OCI-LY1 (cell line): ENCODE data around the gene KCTD1.

Experiments used
- H2AFZ ChIP-seq: fragments of 200-600 bp; sonication (generic), shearing (Covaris generic); 2 replicates; pipeline ENCODE4 v1.6.0; 2014; ENCODE audit warnings: antibody characterized with exemption, mild to moderate bottlenecking, low read length
- H3F3A ChIP-seq: fragments of 200-600 bp; sonication (generic), shearing (Covaris generic); 2 replicates; pipeline ENCODE4 v1.6.0; 2014; ENCODE audit warnings: mild to moderate bottlenecking, antibody characterized with exemption, low read length, moderate library complexity; ENCODE audit not compliant: insufficient read depth
- H3K27ac ChIP-seq: fragments of 200-600 bp; sonication (generic); 2 replicates; pipeline ENCODE4 v1.5.1; 2014; ENCODE audit warnings: low read length, mixed run types, mild to moderate bottlenecking, low read depth; ENCODE audit not compliant: poor library complexity, severe bottlenecking
- H3K27me3 ChIP-seq: fragments of 200-600 bp; sonication (generic); 2 replicates; pipeline ENCODE4 v1.6.0; 2014; ENCODE audit warnings: antibody characterized with exemption, mild to moderate bottlenecking, low read length, moderate library complexity; ENCODE audit not compliant: insufficient read depth
- H3K36me3 ChIP-seq: fragments of 200-600 bp; sonication (generic); 2 replicates; pipeline ENCODE4 v1.6.1; 2014; ENCODE audit warnings: mild to moderate bottlenecking, antibody characterized with exemption, low read length, moderate library complexity, mixed read lengths; ENCODE audit not compliant: insufficient read depth
- H3K4me1 ChIP-seq: fragments of 200-600 bp; sonication (generic); 2 replicates; pipeline ENCODE4 v1.5.1; 2014; ENCODE audit warnings: mild to moderate bottlenecking, low read length, moderate library complexity; ENCODE audit not compliant: insufficient read depth, severe bottlenecking
- H3K4me2 ChIP-seq: fragments of 200-600 bp; sonication (generic), shearing (Covaris generic); 2 replicates; pipeline ENCODE4 v1.6.1; 2014; ENCODE audit warnings: low read length
- H3K4me3 ChIP-seq: fragments of 200-600 bp; sonication (generic); 2 replicates; pipeline ENCODE4 v1.5.1; 2014; ENCODE audit warnings: low read length, low read depth, mild to moderate bottlenecking, mixed read lengths; ENCODE audit not compliant: poor library complexity, severe bottlenecking
- H3K79me2 ChIP-seq: fragments of 200-600 bp; shearing (Covaris generic); 2 replicates; pipeline ENCODE4 v1.6.1; 2016; ENCODE audit warnings: mixed run types, low read length, mixed read lengths; ENCODE audit not compliant: insufficient read depth
- H3K9ac ChIP-seq: fragments of 200-600 bp; sonication (generic), shearing (Covaris generic); 2 replicates; pipeline ENCODE4 v1.6.1; 2014; ENCODE audit warnings: mild to moderate bottlenecking, low read length, mixed read lengths
- H3K9me2 ChIP-seq: fragments of 200-600 bp; sonication (generic), shearing (Covaris generic); 2 replicates; pipeline ENCODE4 v1.6.1; 2014; ENCODE audit warnings: low read depth, mild to moderate bottlenecking, low read length, mixed read lengths
- H3K9me3 ChIP-seq: fragments of 200-600 bp; shearing (Covaris generic); 2 replicates; pipeline ENCODE4 v1.6.1; 2014; ENCODE audit warnings: low read length, mixed read lengths
- H4K20me1 ChIP-seq: fragments of 200-600 bp; sonication (generic), shearing (Covaris generic); 2 replicates; pipeline ENCODE4 v1.6.0; 2016; ENCODE audit warnings: mild to moderate bottlenecking, low read length; ENCODE audit not compliant: insufficient read depth
- CTCF ChIP-seq: fragments of 200-600 bp; sonication (generic), shearing (Covaris generic); IDR thresholded peaks from 2 replicates; pipeline ENCODE4 v1.5.1; 2017; ENCODE audit warnings: mild to moderate bottlenecking, antibody characterized with exemption, low read length, moderate library complexity, mixed read lengths
- EZH2 ChIP-seq: fragments of 200-600 bp; sonication (generic), shearing (Covaris generic); IDR thresholded peaks from 2 replicates; pipeline ENCODE4 v1.8.0; 2017; ENCODE audit warnings: borderline replicate concordance, mixed run types, mild to moderate bottlenecking, antibody characterized with exemption, low read length, moderate library complexity, mixed read lengths

KCTD1 gene

GRCh38 chr18:26496528-26496927 is 51.8 kb downstream of the KCTD1 start:
- H3K4me3 ChIP-seq: no peak overlapping the region
- no peaks in the 10 kb centered on the region for H3K9me2 ChIP-seq
- H2AFZ ChIP-seq: no peak overlapping the region
- H3K27me3 ChIP-seq: no peaks in the 10 kb centered on the region
- H3K79me2 ChIP-seq: no peaks in the 10 kb centered on the region
- H3K9me3 ChIP-seq: no peaks in the 10 kb centered on the region
- H3K4me1 ChIP-seq: no peaks in the 10 kb centered on the region
- H3F3A ChIP-seq: no peaks in the 10 kb centered on the region
- H3K27ac ChIP-seq: no peak overlapping the region
- no peaks in the 10 kb centered on the region for H3K36me3 ChIP-seq
- H3K4me2 ChIP-seq: no peak overlapping the region
- TF ChIP-seq EZH2: no peak
- no peak for TF ChIP-seq CTCF
- no peaks in the 10 kb centered on the region for H4K20me1 ChIP-seq
- no peak overlapping the region for H3K9ac ChIP-seq

- H2AFZ ChIP-seq: no peak overlapping the region
- H3K36me3 ChIP-seq: no peaks in the 10 kb centered on the region
- H3K9me3 ChIP-seq: no peaks in the 10 kb centered on the region
- H3F3A ChIP-seq: no peaks in the 10 kb centered on the region
- H3K27ac ChIP-seq: no peak overlapping the region
- H3K9ac ChIP-seq: no peak overlapping the region
- no peaks in the 10 kb centered on the region for H3K9me2 ChIP-seq
- no peaks in the 10 kb centered on the region for H4K20me1 ChIP-seq
- no peaks in the 10 kb centered on the region for H3K79me2 ChIP-seq
- no peaks in the 10 kb centered on the region for H3K27me3 ChIP-seq
- TF ChIP-seq EZH2: no peak
- TF ChIP-seq CTCF: no peak
- no peaks in the 10 kb centered on the region for H3K4me1 ChIP-seq
- H3K4me3 ChIP-seq: no peak overlapping the region
- H3K4me2 ChIP-seq: no peak overlapping the region
These were observed 53.1 kb downstream of the KCTD1 start for GRCh38 chr18:26495287-26495686.

DNA sequence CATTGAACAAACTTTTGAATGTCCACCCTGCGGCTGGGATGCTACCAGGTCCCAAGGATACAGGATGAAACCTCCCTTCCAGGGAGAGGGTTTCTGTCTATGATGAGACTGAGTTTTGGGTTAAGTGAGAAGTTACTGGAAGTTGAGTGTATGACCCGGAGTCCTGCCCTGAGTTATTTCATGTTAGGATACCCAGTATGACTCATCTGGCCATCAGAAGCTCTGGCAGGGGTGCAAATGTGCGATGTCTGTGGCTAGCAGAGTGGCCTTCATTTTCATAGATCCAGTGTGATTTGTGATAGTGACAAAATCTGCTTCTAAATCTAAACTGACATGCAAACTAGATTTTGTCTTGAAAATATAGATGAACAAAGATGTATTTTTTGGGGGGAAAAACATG is 55.3 kb downstream of the KCTD1 start:
- Histone ChIP-seq H3K27ac (no peak overlapping the region), H3K4me3 (no peak overlapping the region), H3K9ac (no peak overlapping the region), H3K9me2 (no peaks in the 10 kb centered on the region), H3K36me3 (no peaks in the 10 kb centered on the region), H3K4me1 (no peaks in the 10 kb centered on the region), H3F3A (no peaks in the 10 kb centered on the region), H3K27me3 (no peaks in the 10 kb centered on the region), H2AFZ (no peak overlapping the region), H3K79me2 (no peaks in the 10 kb centered on the region), H3K4me2 (no peak overlapping the region), H3K9me3 (no peaks in the 10 kb centered on the region), H4K20me1 (no peaks in the 10 kb centered on the region)
- TF ChIP-seq EZH2 (no peak), CTCF (no peak)
